Measurements from ENCODE around the gene SPI1.

SPI1 gene

DNA sequence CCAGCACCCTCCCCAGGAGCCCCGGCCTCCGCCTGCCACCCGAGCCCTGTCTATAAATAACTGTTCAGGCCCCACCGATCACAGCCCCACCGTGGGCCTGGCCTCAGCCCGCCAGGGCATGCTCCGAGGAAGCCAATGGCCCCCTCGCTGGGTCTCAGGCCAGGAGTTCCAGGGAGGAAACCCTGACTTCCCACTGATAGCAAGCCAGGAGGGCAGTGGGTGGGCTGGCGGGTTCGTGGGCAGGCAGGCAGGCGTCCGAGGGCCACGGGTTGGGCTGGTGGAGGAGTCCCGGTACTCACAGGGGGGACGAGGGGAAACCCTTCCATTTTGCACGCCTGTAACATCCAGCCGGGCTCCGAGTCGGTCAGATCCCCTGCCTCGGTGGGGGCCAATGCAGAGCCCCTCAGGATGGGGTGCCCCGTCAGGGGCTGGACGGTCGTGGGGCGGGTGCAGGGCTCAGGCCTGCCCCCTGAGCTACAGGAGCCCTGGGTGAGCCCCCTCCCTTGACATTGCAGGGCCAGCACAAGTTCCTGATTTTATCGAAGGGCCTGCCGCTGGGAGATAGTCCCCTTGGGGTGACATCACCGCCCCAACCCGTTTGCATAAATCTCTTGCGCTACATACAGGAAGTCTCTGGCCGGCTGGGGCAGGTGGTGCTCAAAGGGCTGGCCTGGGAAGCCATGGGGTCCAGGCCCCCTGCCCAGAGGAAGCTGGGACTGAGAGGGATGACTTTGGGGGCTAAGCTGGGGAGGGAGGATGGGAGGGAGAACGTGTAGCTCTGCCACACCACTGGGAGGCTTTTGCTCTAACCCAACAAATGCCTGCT lies at the start of gene SPI1:
Gene SPI1 (minus strand): TSS at position 538 of the 826 bp plus-strand sequence. CDS start 194 bp downstream, at position 344.
- DNase-seq, result no peak

GRCh38 chr11:47426062-47426956 lies 48.0 kb upstream of the SPI1 start, which contains the start of gene PSMC3:
Gene PSMC3, minus strand, starts transcription at chr11:47426439. Its CDS starts 160 bp downstream, at chr11:47426279.
- peak; percentile 96 to 98 for DNase-seq

DNA sequence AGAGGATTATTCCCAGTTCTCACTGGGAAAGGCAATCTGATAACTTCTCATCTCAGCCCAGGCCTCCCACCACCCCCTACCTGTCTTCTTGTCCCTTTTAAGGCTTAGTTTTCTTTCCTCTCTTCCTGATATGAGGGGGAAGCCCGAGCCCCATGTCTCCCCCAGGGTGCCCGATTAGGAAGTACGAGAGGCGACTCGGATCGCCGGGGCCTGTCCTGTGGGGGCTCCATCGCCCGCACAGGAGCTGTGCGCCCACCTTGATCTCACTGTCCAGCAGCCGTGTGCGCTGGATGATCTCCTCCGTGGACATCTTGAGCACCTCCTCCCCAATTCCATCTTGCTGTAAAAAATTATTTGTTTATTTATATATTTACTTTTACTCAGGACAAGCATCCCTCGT lies 47.3 kb upstream of the SPI1 start:
- no peak for DNase-seq

GRCh38 chr11:47418454-47419259 lies 40.3 kb upstream of the SPI1 start:
- no peak for DNase-seq

DNA sequence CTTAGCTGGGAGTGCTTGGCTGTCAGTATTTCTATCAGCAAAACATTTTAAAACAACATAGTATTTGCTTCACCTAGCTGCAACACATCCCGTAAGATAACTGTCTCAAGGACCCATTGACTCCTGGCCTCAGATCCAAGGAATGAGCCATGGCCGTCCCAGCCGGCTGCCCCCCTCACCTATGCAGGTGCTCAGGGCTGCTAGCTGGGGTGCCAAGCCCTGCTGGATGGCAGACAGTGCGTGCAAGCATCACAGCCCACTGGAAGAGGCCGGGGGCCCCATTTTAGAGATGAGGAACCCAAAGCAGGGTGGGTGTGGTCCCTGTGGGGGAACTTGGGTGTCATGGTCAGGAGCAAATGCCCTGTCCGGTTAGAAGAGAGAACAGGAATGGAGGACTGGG lies 39.4 kb upstream of the SPI1 start:
- no peak for DNase-seq

DNA sequence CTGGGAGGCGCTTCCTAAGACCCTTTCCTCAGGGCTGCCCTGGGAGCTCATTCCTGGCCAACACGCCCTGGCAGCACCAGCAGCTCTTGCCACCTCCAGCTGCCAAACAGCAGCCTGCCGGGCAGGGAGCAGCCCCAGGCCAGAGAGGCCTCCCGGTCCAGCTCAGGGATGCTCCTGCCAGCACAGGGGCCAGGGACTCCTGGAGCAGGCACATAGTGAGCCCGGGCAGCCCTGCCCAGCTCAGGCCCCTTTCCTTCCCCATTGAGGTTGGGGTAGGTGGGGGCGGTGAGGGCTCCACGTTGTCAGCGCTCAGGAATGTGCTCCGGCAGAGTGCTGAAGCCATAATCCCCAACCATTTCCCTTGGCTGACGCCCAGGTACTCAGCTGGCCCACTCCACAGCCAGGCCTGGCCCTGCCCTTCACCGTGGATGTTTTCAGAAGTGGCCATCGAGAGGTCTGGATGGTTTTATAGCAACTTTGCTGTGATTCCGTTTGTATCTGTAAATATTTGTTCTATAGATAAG lies 37.7 kb upstream of the SPI1 start:
- DNase-seq, result no peak

DNA sequence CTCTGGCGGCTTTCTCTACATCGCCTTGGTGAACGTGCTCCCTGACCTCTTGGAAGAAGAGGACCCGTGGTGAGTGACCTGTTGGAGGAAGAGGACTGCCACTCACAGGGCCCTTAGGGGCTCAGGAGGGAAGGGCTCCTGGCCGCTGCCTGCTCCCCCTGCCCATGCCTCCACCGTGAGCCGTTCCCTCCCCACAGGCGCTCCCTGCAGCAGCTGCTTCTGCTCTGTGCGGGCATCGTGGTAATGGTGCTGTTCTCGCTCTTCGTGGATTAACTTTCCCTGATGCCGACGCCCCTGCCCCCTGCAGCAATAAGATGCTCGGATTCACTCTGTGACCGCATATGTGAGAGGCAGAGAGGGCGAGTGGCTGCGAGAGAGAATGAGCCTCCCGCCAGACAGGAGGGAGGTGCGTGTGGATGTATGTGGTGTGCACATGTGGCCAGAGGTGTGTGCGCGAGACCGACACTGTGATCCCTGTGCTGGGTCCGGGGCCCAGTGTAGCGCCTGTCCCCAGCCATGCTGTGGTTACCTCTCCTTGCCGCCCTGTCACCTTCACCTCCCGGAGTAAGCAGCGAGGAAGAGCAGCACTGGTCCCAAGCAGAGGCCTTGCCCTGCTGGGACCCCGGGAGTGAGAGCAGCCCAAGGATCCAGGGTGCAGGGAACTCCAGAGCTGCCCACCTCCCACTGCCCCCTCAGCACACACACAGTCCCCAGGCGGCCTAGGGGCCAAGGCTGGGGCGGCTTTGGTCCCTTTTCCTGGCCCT lies 36.9 kb upstream of the SPI1 start:
- no peak for DNase-seq

DNA sequence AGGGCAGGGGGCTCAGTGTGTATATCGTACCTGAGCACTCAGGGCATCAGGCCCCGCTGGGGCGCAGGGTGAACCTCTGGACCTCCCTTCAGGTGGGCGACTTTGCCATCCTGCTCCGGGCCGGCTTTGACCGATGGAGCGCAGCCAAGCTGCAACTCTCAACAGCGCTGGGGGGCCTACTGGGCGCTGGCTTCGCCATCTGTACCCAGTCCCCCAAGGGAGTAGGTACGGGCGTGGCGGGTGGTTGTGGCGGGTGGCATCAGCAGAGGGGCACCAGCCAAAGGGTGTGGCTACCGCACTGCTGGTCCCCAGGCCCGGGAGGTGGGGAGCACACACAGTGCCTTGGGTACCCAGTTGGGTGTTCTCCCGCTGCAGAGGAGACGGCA lies 36.3 kb upstream of the SPI1 start:
- no peak for DNase-seq

GRCh38 chr11:47413908-47414684 lies 35.7 kb upstream of the SPI1 start:
- no peak for DNase-seq

DNA sequence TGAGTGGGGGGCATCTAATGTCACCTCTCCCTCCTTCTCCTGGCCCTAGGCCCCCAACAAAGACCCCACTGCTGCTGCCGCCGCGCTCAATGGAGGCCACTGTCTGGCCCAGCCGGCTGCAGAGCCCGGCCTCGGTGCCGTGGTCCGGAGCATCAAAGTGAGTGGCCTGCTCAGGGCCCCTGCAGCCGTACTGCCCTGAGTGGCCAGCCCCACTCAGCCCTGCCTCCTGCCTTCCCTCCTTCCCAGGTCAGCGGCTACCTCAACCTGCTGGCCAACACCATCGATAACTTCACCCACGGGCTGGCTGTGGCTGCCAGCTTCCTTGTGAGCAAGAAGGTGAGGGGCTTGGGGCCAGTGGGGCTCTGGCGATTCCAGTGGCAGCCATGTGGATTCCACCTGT lies 35.0 kb upstream of the SPI1 start:
- no peak for DNase-seq

- peak in 1 of 2 donors; percentile 28 for DNase-seq
These were observed 33.8 kb upstream of the SPI1 start for GRCh38 chr11:47411884-47412746.

- no peak for DNase-seq
These were observed 32.3 kb upstream of the SPI1 start for GRCh38 chr11:47410370-47411264.

GRCh38 chr11:47409440-47410369 lies 31.4 kb upstream of the SPI1 start:
- DNase-seq, result no peak

DNA sequence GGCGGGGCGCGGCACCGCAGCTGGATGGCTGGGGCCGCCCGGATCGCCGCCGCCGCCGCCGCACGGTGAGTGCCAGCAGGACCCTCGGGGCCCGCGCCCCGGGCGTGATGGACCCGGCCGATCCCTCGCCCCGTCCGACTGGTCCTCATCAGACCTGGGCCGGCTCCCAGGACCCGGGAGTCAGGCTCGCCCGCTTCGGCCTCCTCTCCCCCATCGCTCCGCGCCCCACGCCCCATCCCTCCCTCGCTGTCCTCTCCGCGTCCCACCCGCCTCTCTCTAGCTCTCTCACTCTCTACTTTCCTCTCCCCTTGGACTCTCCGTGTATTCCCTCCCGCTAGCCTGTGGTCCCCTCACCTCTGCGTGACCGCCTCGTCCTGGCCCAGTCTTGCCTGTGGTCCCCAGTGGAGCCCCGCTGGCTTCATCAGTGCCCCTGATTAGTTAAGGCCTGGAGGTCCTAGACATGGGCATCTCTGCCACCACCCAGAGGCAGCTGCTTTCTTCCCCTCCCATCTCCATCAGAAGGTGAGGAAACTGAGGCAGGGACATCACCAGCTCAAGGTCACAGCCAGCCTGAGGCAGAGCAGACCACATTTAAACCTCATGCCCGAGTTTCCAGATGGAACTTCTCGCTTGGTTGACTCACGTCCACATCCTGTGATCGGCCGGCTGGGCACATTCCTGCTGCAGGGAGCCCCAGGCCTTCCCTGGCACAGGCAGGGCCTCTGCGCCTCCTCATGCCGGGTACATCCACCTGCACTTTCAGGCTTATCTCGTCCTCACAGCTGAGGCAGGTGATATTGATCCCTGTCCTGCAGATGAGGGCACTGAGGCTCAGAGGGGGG lies 30.5 kb upstream of the SPI1 start:
- no peak for DNase-seq

- peak; percentile 91 to 94 for DNase-seq
These were observed 29.6 kb upstream of the SPI1 start, which contains the start of gene SLC39A13 for GRCh38 chr11:47407746-47408590. Gene SLC39A13, plus strand, starts transcription at chr11:47408590. Its CDS starts 1,505 bp downstream, at chr11:47410095.

Measured in hippocampal formation (tissue), 2 donors.